Fibroblast of skin of left biceps (primary cell): ENCODE data around the gene CCDC40.

Experiments used
- DNase-seq, 2 experiments: peaks; one replicate each; pipeline ENCODE4 v3.0.0-alpha.2; 2013; ENCODE audit warnings: low read depth in 2 of 2

Gene CCDC40

DNA sequence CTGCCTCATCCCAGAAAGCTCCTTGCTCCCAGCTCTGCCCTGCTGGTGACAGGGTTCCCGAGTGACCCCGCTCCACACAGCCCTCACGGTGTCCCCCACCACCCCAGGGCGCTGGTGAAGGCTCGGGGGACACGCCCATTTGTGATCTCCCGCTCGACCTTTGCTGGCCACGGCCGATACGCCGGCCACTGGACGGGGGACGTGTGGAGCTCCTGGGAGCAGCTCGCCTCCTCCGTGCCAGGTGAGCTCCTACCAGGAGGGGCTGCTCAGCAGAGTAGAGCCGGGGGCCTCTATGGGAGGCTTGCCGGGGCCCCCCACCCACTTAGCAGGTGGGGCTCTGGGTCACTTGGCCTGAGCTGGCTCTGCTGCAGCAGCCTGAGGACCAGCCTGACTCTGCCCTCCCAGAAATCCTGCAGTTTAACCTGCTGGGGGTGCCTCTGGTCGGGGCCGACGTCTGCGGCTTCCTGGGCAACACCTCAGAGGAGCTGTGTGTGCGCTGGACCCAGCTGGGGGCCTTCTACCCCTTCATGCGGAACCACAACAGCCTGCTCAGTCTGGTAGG, 76.1 kb downstream of the CCDC40 start:
- no peak for DNase-seq

DNA sequence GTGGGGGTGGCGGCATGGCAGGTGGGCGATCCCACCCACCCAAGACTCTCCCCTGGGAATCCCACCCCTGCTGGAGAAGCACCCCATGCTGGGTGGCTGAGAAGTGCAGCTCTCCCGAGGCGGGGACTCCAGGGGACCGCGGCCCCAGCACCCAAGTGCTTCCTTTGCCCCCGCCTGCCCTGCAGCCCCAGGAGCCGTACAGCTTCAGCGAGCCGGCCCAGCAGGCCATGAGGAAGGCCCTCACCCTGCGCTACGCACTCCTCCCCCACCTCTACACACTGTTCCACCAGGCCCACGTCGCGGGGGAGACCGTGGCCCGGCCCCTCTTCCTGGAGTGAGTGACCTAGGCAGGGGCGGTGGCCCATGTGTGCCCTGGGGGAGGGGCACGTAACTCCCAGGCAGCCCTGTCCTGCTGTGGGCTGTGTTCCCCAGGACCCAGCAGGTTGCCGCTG, 76.6 kb downstream of the CCDC40 start:
- DNase-seq, result no peak

DNA sequence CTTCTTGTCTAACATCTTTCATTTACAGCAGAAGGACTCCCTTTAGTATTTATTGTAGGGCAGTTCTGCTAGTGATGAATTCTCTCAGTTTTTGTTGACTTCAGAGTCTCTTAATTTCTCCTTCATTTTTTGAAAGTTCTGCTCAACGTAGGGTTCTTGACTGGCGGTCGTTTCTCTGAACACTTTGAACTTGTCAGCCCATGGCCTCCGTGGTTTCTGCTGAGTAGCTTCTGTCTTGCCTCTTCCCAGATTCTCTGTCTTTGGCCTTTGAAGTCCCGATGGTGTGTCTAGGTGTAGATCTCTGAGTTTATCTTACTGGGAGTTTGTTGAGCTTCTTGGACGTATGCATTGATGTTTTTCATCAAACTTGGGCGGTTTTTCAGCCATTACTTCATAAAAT, 78.3 kb downstream of the CCDC40 start:
- DNase-seq, result no peak

DNA sequence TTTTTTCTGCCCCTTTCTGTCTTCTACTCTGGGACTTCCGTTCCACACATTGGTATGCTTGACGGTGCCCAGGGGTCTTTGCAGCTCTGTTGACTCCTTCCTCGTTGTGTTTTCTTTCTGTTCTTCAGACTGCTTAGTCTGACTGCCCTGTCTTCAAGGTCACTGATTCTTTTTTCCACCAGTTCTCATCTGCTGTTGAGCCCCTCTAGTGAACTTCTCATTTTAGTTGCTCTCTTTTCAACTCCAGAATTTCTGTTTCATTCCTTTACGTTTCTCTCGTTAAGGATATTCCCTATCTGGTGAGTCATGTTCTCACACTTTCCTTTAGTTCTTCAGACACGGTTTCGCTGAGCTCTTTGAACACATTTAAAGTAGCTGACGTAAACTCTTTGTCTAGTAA, 78.7 kb downstream of the CCDC40 start:
- DNase-seq, result no peak

DNA sequence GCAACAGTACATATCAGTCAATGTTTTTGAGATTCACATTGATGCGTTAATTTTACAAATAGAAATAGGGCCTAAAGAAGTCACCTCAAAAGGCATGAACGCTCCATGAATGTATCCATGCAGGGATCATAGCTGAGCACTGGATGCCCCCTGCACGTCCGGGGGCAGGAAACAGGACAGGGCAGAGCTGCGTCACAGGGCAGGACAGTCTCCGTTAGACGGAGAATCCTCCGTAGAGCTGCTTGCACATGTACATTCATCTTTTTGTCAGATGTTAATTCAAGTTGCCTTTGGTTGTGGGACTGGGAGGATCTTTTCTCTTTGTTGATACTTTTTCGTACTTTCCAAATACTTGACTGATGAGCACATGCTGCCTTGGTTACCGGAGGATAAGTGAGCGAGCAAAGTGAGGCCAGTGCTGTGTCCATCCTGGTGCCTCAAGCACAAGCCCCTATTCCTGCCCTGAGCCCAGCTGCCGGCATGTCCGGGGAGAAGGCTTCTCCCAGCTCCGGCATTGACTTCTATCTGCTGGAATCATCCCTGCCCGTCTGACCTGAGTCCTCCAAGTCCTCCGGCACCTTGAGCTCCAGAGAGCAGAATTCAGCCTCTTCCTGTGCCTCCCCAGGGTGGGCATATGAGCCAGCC, 80.0 kb downstream of the CCDC40 start:
- no peak for DNase-seq

DNA sequence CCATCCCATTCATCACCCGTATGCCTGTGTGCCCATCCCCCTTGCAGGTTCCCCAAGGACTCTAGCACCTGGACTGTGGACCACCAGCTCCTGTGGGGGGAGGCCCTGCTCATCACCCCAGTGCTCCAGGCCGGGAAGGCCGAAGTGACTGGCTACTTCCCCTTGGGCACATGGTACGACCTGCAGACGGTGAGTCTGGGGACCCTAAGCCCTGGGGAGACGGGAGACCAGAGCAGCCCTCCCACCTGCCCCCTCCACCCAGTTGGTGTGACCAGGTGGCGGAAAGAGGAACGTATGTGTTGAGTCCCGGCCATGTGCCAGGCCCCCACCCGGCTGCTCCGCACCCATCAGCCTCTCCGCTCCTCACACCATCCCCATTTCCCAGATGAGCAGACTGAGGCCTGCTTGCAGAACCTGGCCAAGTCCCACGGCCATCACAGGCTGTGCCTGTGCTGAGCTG, 80.5 kb downstream of the CCDC40 start:
- DNase-seq, result no peak

DNA sequence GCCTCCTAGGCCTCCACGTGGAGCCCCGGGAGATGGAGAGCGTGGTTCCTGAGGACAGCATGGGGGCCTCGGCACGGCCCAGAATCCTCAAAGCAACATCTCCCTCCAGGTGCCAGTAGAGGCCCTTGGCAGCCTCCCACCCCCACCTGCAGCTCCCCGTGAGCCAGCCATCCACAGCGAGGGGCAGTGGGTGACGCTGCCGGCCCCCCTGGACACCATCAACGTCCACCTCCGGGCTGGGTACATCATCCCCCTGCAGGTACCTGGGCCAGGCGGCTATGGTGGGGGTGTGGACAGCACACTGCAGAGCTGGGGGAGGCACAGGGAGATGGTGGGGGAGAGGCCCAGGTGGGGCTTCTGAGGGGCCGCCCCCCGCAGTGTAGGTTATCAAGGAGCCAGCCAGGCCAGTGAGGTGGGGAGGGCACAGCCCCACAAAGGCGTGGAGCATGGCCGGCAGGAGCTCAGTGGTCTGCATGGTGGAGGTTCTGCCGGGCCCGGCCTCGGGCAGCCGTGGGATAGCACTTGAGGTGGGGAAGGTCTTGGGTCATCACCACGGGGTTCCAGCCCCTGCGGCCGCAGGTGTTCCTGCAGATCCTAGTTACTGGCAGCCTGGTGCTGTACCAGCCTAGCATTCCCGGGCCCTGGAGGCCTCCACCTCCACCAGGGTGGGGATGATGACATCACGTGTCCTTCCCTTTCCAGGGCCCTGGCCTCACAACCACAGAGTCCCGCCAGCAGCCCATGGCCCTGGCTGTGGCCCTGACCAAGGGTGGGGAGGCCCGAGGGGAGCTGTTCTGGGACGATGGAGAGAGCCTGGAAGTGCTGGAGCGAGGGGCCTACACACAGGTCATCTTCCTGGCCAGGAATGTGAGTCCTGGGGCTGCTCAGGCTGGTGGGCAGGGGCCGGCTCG, 81.3 kb downstream of the CCDC40 start:
- no peak for DNase-seq

DNA sequence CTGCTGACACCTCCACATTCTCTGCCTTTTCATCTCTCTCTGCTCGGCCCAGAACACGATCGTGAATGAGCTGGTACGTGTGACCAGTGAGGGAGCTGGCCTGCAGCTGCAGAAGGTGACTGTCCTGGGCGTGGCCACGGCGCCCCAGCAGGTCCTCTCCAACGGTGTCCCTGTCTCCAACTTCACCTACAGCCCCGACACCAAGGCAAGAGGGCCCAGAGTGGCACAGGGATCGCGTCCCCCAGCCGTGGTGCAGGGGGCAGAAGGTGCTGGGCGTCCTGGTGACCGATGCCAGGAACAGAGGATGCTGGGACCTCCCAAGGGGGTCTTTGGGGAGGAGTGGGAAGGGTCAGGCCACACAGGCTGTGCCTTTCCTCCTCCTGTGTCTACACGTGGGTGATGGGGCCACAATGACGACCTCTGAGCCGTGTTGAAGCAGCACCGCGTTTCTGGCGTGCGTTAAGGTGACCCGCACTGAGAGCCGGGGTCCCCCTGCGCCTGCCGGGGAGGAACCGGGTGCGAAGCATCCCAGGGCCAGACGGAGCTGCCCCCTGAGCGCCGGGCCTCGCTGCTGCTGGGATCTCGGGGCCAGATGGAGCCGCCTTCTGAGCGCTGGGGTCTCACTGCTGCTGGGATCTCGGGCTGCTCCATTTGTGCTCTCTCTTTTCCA, 82.3 kb downstream of the CCDC40 start:
- no peak for DNase-seq

DNA sequence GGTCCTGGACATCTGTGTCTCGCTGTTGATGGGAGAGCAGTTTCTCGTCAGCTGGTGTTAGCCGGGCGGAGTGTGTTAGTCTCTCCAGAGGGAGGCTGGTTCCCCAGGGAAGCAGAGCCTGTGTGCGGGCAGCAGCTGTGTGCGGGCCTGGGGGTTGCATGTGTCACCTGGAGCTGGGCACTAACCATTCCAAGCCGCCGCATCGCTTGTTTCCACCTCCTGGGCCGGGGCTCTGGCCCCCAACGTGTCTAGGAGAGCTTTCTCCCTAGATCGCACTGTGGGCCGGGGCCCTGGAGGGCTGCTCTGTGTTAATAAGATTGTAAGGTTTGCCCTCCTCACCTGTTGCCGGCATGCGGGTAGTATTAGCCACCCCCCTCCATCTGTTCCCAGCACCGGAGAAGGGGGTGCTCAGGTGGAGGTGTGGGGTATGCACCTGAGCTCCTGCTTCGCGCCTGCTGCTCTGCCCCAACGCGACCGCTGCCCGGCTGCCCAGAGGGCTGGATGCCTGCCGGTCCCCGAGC, 82.9 kb downstream of the CCDC40 start:
- DNase-seq, result no peak

DNA sequence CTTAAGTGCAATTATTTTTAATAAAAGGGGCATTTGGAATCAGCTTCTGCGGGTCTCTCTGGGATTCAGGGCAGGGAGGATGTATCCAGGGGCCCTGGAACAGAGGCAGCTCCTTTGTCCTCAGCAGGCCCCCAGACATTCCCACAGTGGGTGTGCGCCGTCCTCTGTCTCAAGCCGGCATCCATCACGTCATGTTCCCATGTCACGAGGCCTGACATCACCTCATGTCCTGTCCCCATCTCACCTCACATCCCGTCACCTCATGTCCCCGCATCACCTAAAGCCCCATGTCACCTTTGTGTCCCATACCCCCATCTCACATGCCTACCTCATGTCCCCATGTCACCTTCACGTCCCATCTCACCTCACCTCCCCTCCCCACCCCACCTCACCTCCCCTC, 83.4 kb downstream of the CCDC40 start:
- DNase-seq, result no peak

DNA sequence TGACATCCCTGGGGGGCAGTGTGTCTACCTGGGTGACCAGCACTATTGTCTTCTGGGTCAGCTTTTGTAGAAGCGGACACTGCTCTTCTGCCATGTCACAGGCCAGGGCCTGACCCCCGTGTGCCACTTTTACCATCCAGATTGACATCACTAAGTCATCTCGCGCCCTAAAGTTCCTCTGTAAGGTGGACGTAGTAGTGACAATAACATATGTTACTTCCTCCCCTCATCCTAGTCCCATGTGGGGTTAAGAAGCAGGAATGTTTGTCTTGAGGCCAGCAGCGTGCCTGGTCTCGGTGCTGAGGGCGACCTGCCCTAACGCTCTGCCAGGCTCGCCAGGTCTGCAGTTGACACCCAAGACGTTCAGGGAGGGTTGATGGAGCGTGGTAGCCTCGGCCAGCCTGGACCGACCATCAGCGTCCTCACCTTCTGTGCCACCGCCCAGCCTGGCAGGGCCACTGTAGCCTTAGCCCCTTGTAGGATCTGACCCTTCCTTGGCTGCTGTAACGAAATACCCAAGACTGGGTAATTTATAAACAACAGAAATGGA, 85.7 kb downstream of the CCDC40 start:
- DNase-seq, result no peak

DNA sequence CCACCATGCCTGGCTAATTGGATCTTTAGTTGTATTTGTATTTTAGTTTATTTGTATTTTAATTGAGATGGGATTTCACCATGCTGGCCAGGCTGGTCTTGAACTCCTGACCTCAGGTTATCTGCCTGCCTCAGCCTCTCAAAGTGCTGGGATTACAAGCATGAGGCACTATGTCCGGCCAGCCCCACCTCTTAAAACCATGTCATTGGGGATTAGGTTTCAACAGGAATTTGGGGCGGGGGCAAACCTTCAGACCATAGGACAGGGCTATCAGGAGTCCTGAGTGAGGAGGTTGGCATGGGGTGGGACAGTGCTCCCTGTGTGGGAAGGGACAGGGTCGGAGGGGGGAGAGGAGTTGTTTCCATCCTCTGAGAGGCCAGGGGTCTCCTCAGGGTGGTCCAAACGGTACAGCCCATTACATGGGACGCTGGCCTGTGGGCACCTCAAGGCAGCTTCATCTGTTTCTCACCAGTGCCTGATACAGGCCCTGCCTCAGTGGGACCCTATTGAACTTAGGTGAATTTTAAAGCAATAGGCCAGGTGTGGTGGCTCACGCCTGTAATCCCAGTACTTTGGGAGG, 86.6 kb downstream of the CCDC40 start:
- DNase-seq, result no peak

DNA sequence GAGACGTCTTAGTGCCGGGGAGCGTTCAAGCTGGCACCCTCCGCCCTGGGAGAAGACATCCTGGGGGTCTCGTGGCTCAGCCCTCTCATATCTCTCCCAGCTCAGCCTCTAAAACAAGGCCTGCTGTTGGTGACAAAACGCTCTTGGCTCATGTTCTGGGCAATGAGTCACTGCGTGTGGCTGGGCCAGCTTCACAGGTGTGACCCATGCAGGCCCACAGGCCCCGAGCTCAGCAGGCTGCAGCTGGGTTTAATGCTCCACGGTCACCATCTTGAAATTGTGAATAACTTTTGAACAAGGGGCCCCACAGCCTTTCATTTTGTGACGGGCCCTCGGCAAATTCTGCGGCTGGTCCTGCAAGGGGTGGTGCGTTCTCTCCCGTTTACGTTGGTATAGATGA, 87.3 kb downstream of the CCDC40 start:
- DNase-seq, result no peak

DNA sequence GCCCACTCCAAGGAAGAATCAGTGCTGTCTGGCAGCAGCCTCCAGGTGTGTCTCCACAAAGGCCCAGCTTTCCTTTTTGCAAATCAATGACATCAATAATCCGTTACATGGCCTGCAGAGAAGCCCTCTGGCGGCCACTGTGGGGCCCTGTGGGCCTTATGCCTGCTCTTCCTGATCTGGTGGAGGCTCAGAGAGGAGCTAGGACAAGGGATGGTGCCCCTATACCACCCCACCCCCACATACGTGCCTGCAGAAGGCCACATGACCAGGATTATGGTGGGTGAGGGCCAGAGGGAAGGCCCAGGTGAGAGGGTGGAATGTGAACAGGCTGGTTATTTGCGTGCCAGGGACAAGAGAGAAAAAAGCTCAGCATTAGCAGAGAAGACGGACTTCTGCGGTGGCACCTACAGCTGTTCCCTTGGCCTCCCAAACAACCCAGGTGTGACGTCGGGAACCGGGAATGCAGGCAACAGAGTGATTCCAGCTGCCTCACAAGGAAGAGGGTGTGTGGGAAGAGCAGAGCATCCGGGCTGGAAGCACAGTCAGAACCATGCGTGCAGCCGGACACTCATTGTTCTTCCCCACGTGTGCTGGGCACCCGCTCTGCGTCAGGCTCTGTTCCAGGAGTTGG, 88.0 kb downstream of the CCDC40 start:
- DNase-seq, result no peak

DNA sequence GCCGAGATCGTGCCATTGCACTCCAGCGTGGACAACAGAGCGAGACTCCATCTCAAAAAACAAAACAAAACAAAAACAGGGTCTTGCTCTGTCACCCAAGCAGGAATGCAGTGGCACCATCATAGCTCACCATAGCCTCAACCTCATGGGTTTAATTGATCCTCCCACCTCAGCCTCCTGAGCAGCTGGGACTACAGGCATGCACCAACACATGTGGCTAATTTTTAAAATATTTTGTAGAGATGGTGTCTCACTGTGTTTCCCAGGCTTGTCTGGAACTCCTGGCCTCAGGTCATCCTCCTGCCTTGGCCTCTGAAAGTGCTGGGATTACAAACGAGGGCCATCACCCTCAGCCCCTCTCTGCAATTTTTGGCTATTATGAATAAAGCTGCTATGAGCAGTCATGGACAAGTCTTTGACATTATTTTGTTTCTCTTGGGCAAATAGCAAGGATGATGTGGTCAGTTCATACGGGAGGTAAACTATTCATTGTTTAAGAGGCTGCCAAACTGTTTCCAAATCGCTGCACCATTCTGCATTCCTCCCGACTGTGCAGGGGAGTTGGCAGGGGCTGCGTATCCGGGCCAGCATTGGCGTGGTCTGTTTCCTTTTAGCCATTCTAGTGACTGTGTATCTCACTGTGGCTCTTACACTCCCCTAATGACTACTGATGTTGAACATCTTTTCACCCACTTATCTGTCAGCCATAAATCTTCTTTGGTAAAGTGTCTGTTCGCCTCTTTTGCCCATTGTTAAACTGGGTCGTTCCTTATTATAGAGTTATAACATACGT, 89.4 kb downstream of the CCDC40 start:
- DNase-seq, result peak; percentile 49 to 52

DNA sequence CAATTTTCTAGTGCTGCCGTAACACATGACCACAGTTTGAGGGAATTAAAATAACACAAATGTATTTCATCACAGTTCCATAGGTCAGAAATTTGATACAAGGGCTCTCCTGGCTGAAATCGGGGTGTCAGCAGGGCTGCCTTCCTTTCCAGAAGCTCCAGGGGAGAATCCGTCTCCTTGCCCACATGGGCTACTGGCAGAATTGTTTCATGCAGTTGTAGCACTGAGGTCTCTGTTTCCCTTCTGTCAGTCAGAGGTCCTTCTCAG, 89.9 kb downstream of the CCDC40 start:
- no peak for DNase-seq

DNA sequence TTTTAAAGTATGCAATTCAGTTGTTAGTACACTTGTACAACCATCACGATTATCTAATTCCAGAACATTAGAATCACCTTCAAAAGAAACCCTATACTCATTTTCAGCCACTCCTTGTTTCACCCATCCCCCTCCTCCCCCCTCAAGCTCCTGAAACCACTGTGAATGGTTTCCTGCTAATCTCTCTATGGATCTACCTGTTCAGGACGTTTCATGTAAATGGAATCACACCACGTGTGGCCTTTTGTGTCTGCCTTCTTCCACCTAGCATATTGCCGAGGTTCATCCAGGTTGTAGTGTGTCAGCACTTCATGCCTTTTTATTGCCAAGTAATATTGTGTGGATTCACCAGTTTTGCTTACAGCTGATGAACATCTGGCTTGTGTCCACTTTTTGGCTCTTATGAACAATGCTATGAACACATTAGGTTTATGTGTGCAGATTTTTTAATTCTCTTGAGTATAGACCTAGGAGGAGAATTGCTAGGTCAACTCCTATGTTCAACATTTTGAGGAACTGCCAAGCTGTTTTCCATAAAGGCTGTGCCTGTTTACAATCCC, 92.6 kb downstream of the CCDC40 start:
- no peak for DNase-seq

DNA sequence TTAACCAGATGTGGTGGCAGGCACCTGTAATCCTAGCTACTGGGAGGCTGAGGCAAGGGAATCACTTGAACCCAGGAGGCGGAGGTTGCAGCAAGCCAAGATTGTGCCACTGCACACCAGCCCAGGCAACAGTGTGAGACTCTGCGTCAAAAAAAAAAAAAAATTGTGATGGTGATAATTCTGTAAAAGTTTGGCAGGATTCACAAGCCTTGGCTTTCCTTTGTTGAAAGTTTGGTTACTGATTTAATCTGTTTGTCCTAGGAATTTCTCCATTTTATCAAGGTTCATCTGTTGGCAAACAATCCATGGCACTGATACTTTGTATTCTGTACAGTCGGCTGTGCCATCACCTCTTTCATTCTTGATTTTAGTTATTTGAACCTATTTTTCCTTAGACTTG, 94.5 kb downstream of the CCDC40 start:
- no peak for DNase-seq

DNA sequence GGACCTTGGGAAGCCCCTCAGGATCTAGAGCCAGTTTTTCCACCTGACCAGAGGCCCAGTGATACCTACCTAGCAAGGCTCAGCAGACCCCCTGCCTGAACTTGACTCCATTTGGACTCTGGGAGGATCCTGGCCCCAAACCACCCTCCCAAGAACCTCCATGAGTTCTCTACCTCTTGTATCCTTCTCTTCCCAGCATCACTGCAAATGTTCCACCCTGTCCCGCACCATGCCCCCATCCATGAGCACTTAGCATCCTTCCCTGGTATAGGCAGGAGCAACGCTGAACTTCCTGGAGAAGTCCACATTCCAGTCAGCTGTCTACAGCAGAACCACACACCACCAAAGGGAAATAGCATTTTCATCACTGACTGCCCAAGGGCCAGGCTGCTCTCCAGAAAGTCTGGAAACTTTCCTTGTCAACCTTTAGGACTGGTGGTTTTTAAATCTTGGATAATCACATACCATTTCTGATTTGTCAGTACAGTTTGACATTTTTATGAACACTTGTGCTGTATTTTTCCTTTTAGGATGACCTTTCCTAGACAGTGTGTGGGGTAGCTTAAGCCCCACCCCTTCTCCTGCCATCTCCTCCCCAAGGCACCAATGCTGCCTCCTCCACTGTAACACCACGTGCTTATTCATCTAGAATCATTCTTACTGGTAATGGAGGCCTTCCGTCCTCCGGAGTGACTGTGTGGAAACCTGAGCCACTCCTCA, 96.6 kb downstream of the CCDC40 start:
- no peak for DNase-seq
